Mucosa of rectum (tissue), 2 donors: Measurements from ENCODE around the gene CFAP92.
A peak's percentile ranks its signal among the peaks of the same experiment; 100 is the strongest.

Source experiments
- H3K27ac ChIP-seq, 2 donors: one replicate each; pipeline ENCODE4 v1.7.0; 2013; ENCODE audit warnings: inconsistent platforms in 2 of 2, low read depth in 2 of 2, low read length in 2 of 2
- H3K27me3 ChIP-seq, 2 donors: one replicate each; pipeline ENCODE4 v1.7.0; 2013; ENCODE audit warnings: low read length in 2 of 2; ENCODE audit not compliant: control insufficient read depth in 2 of 2, insufficient read depth in 2 of 2
- H3K36me3 ChIP-seq, 2 donors: one replicate each; pipeline ENCODE4 v1.7.0; 2013; ENCODE audit warnings: low read length in 2 of 2; ENCODE audit not compliant: control insufficient read depth in 2 of 2, insufficient read depth in 2 of 2
- H3K4me1 ChIP-seq, 2 donors: one replicate each; pipeline ENCODE4 v1.7.0; 2013; ENCODE audit warnings: low read length in 2 of 2, mild to moderate bottlenecking in 1 of 2; ENCODE audit not compliant: control insufficient read depth in 2 of 2, insufficient read depth in 2 of 2
- H3K4me3 ChIP-seq, 2 donors: one replicate each; pipeline ENCODE4 v1.7.0; 2013; ENCODE audit warnings: low read length in 2 of 2
- H3K9ac ChIP-seq, 2 donors: one replicate each; pipeline ENCODE4 v1.7.0; 2013; ENCODE audit warnings: low read length in 2 of 2, low read depth in 1 of 2, mild to moderate bottlenecking in 1 of 2
- H3K9me3 ChIP-seq, 2 donors: one replicate each; pipeline ENCODE4 v1.7.0; 2013; ENCODE audit warnings: low read length in 2 of 2; ENCODE audit not compliant: control insufficient read depth in 2 of 2
- donor health status: healthy.
- donor health status: Normal muscosa, but diverticular disease.

Gene CFAP92, protein sequence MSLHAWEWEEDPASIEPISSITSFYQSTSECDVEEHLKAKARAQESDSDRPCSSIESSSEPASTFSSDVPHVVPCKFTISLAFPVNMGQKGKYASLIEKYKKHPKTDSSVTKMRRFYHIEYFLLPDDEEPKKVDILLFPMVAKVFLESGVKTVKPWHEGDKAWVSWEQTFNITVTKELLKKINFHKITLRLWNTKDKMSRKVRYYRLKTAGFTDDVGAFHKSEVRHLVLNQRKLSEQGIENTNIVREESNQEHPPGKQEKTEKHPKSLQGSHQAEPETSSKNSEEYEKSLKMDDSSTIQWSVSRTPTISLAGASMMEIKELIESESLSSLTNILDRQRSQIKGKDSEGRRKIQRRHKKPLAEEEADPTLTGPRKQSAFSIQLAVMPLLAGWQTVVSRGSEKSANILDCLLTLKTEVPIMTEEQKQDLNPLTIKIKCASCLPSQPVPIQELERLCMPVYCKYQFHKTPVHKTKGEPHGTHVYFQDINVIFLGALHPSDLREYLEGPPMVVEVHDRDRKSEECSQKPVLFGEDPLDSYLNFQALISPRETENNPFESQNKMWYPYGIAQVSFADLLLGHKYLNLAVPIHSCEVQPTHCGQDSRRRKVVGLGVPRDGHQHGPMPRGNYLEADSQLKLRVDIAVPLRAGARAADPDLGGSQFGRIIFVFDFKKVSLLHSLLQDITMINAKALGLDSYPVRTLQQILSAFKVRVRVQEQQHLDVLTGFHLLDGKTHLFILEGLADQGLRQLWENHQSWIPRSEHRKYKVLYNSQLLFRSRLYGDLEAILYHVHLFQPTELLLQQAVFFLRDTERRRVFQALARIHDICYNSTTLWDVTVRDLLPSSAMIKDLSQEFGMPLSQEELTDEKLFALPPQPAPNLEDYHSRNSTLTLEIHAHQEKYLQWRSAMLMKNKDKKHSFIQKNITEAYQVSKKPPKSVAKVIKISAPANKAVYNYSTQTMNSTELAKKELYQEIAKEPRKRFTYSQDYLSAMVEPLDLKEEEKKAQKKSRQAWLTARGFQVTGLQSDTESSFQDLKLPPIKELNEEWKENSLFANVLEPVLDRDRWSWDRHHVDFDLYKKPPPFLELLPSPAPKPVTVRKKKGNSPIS

GRCh38 chr3:128993461-128994172, at the start of gene CFAP92:
Gene CFAP92, minus strand, starts transcription at chr3:128994076. Its CDS starts 772 bp downstream, at chr3:128993304.
- Histone ChIP-seq H3K9ac (peak within 1 kb of the TSS; percentile 6 to 46), H3K27me3 (peaks cover 7 to 14% of the 10 kb centered on the region in 2 donors), H3K36me3 (no peaks in the 10 kb centered on the region), H3K9me3 (no peaks in the 10 kb centered on the region), H3K4me1 (peaks cover 8 to 11% of the 10 kb centered on the region in 2 donors), H3K27ac (no peak within 1 kb of the TSS), H3K4me3 (peak within 1 kb of the TSS; percentile 57 to 62)

DNA sequence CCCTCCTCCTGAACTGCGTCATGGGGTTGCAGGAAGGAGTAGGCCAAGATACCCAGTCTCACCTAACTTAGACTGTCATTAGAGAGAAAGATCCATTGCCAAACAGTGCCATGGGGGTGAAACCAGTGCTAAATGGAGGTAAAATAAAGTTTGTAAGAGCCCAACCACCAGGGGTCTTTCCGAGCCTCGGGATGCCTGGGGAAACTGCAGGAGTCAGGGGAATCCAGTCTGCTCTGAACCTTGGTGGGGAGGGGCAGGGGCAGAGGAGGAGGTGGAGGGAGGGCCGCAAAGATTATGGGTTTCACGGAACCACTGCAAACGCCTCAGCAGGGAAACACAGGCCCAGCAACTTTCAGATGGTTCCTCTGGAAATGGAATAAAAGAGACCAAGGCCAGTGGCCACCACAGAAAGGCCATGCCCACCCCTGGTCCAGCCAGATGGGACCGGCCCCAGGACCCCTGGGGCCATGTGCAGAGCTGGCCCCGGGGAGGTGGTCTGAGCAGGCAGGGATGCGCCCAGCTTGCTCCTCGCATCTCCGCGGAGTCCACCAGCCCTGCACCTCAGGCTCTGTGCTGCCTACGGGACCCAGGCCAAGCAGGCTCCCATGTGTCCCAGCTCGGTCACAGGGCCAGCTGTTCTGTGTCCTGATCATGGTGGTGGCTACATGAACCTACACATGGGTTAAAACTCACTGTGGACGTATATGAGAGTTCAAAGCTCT, 46.9 kb upstream of the CFAP92 start:
- Histone ChIP-seq H3K4me3 (no peak overlapping the region), H3K9me3 (no peaks in the 10 kb centered on the region), H3K36me3 (no peaks in the 10 kb centered on the region), H3K27me3 (no peaks in the 10 kb centered on the region), H3K4me1 (peaks cover 0 to 3% of the 10 kb centered on the region in 2 donors), H3K27ac (no peak overlapping the region), H3K9ac (no peak overlapping the region)

GRCh38 chr3:129040039-129040336, 46.1 kb upstream of the CFAP92 start:
- H3K9ac ChIP-seq, result no peak overlapping the region

GRCh38 chr3:129039271-129040038, 45.6 kb upstream of the CFAP92 start:
- Histone ChIP-seq H3K27me3 (no peaks in the 10 kb centered on the region), H3K4me1 (peaks cover 0 to 3% of the 10 kb centered on the region in 2 donors), H3K4me3 (no peak overlapping the region), H3K36me3 (no peaks in the 10 kb centered on the region), H3K9me3 (no peaks in the 10 kb centered on the region), H3K27ac (no peak overlapping the region), H3K9ac (no peak overlapping the region)

More at GRCh38 chr3:129040039-129040336, 46.1 kb upstream of the CFAP92 start:
- no peaks in the 10 kb centered on the region for H3K36me3 ChIP-seq
- H3K4me1 ChIP-seq, result peaks cover 0 to 3% of the 10 kb centered on the region in 2 donors
- H3K27me3 ChIP-seq, result no peaks in the 10 kb centered on the region
- no peak overlapping the region for H3K27ac ChIP-seq
- no peaks in the 10 kb centered on the region for H3K9me3 ChIP-seq
- H3K4me3 ChIP-seq, result no peak overlapping the region

DNA sequence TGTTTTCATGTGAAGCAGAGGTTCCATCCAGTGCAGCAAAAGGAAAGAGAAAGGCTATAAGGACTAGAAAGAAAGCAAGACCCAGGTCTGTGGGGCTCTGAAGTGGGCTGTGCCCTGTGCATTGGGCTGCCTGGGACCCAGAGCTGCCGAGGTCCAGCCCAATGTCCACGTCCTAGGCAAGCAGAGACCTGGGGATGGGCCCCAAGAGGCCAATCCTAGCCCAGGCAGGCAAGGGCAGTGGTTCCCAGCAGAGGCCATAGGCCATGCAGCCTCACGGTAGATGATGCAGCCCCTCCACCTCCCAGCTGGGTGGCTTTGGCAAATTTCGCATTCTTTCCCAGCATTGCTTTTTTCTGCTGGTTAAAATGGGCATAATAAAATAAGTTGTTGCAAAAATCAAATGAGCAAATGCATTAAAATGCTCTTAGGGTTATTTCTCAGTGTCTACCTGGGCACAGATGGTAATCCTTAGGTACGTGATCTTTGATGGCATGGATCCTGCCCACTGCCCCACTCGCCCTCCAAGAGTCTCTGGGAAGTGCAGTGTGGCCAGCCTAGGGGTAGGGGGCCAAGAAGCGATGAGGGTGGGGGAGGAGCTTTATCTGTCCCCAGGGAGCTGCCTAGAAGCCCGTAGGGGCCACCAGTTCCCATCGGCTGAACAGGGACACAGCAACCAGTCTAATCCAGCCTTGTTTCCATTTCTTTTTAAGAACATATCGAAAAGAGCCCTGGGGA, 44.4 kb upstream of the CFAP92 start:
- Histone ChIP-seq H3K36me3 (no peaks in the 10 kb centered on the region), H3K4me1 (peaks cover 0 to 3% of the 10 kb centered on the region in 2 donors), H3K27me3 (no peaks in the 10 kb centered on the region), H3K4me3 (no peak overlapping the region), H3K9ac (no peak overlapping the region), H3K27ac (no peak overlapping the region), H3K9me3 (no peaks in the 10 kb centered on the region)

- Histone ChIP-seq H3K27ac (no peak overlapping the region), H3K9me3 (no peaks in the 10 kb centered on the region), H3K36me3 (no peaks in the 10 kb centered on the region), H3K4me1 (peaks cover 0 to 3% of the 10 kb centered on the region in 2 donors), H3K27me3 (no peaks in the 10 kb centered on the region), H3K9ac (no peak overlapping the region), H3K4me3 (no peak overlapping the region)
Observed at GRCh38 chr3:129037093-129037419, 43.2 kb upstream of the CFAP92 start.

DNA sequence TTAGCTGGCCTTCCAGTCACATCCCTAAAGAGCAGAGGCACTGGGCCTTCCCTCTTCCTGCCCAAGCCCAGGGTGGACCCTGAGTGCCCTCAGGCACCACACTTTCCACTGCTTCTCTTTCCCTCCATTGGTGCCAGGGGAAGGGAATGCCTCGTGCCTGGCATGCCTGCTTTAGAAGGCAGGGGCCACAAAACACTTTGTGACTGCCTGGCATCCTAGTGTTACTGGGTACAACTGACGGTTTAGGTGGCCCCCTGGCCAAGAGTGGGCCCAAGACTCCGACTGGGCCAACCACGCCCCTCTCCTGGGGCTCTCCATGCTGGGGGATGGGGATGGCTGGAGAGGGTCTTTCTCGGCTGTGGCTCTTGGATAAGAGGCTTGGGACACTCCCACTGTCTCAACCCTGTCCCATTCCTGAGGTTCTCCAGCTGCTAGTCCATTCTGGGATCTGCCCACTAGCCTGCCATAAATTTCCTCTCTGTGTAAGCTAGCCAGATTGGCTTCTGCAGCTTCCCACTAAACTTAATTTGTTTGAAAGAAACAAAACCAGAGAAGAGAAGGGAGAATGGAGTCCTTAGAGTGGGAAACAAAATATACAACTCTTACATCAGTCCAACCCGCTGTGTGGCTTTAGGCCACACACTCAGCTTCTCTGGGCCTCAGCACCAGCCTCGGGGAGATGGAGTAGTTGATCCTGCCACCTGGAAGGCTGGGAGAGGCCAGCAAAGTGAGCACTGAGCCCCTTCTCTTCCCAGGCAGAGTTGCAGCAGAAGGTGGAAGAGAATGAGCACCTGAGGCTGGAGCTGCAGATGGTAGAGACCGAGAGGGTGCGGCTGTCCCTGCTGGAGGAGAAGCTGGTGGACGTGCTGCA, 42.6 kb upstream of the CFAP92 start:
- Histone ChIP-seq H3K27me3 (no peaks in the 10 kb centered on the region), H3K9me3 (no peaks in the 10 kb centered on the region), H3K4me1 (peaks cover 0 to 3% of the 10 kb centered on the region in 2 donors), H3K27ac (no peak overlapping the region), H3K4me3 (no peak overlapping the region), H3K36me3 (no peaks in the 10 kb centered on the region), H3K9ac (no peak overlapping the region)
